Stimulated activated CD4-positive, alpha-beta T cell treated with anti-CD3 and anti-CD28 coated beads, Interleukin-15, amount 100 ng/mL, for 24 hours (primary cell): ENCODE results near the gene LRFN5.
"Not testable (repeated sequence)": the region's sequence is repeated elsewhere in the genome, so short reads cannot be mapped to it uniquely, and the experiment has no call there.

Experiments used
- DNase-seq: peaks from one replicate; pipeline ENCODE4 v3.0.0-alpha.2; 2020

The LRFN5 gene

DNA sequence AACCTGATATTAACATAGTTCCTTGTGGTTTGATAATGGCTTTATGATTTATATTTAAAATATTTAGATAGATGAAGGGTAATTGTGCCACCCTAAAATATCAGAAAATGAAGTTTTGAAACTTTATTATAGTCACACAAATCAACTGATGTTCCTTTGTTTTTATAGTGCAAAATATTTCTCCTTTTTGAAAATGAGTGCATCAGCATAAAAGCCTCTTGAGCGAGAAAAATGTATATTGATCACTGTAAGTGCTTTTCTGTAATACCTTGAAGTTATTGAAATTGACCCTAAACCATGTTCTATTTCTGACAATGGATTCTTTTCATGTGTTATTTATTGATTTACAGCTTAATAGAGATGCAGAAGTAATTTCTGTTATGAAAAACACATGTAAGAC lies 35.0 kb downstream of the LRFN5 start:
- DNase-seq = no peak

DNA sequence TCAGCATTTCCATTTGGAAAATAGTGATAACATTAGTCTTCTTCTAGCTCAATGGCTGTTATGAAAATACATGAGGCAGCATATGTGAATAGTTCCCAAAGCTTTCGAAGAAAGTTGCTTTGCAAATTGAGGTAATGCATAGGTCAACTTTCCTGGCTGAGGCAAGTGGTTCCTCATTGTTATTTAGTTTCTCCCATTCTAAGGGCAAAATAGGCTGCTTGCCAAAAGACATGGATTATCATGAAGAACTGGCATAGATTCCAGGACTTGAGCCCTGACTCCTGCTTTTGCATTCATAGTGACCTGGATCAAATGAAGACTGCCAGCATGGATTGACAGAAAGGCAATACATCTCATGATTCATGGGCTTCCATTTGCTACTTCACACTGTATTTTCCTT lies 35.7 kb downstream of the LRFN5 start:
- DNase-seq = no peak

DNA sequence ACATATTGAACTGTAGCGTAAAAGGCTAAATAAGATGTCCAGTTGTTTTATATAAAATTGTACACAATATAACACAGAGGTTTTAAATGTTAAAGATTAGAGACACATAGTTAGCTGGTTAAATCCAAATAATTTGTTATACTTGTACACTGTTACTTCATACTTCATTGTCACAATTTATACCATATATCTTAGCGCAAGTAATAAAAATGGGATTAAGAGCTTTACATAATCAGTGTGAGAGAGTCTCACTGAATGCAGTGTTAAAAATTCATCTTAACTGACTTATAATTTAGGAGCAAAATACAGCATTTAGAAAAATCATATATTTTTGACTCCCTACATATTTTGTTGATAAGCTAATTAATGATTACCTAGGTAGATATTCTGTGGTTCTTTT lies 36.1 kb downstream of the LRFN5 start:
- no peak for DNase-seq

DNA sequence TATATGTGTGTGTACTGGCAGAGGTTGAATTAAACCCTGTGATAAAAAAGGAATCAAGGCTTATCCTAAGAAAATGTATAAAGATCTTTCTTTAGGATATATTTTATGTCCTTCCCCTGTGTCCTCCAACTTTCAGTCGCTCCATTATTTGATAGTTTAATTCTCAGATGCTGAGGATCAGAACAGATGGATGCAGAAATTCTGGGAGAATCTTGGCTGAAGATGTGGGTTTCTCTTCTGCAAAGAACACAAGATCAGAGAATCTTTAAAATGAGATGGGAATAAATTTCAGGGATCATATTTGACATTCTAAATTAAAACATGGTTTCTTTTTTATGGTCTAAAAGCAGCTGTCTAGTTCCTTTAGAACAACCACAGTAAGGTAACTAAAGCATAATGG lies 37.9 kb downstream of the LRFN5 start:
- DNase-seq = no peak

DNA sequence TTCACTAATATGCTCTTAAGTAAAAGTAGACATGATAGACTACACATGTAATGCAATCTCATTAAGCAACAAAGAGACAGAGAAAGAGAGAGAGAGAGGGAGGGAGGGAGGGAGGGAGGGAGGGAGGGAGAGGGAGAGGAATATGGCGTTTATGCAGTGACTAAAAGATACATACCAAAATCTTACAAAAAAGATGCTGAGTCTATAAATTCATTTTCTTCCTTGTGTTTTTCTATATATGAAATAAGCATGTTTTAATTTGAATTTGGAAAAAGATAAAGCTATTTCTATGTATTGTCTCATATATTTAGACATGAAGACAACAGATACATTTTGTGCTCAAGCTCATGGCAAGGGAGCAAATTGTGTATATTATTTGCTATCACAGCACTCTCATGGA lies 44.1 kb downstream of the LRFN5 start:
- no peak for DNase-seq

DNA sequence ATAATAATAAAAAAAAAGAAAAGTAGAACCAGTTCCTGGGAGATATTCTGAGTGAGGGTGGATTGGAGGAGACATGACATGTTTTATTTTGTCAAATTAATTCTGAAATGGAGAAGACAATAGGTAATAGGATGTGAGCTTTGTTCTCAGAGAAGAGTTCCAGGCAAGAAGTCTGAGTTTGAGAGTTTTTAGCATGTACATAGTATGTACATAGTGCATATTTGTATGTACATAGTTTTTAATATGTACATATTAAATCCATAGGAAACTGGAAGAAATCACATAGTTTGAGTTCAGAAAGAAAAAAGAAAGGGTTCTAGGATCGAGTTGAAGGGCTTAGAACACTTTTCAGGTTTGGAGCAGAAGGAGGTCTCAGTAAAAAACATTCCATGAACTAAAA lies 47.5 kb downstream of the LRFN5 start:
- DNase-seq = no peak

DNA sequence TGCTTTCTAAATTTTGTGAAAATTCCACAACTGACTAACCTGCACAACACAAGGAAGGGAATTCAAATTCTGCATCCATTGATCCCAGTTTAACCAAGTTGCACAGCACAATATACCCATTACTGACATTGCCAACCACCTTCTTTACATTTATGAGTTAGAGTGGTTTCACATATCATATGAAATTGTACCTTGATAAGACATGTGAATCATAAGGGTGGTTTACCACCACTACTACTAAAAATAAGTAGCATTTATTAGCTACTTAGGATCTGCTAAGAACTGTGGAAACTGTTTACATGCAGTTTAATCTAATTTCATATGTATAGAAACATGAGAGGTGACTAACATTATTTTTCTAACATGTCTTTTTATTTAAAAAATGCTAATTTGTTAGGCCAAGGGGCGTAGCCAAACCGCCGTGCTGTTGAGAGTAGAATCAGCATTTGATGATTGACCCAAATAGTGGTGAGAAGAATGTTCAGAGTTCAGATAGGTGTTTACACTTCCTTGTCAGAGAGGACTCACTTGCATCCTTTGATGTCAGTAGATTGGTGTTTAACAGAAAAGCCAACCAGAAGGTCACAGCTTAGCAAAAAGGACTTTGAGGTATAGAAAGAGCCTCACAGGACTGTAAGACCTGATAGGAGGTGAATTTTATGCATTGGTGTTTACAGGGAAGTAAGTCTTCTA lies 56.2 kb downstream of the LRFN5 start:
- DNase-seq = no peak

DNA sequence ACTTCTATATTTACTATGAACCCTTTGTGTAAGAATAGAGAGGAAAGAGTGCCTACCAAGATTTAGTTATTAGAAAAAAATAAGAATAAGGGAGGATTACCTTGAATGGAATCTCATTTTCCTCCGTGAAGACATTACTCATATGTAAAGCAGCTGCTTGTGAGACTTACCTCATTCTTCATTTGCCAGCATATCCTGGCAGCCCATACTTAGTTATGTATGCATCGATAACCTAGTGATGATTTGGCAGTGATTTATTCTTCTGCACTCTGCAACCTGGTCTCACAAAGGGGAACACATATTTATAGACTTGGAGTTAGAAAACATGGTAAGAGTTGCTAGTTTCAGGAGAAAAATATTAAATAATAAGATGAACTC lies 56.8 kb downstream of the LRFN5 start:
- no peak for DNase-seq

DNA sequence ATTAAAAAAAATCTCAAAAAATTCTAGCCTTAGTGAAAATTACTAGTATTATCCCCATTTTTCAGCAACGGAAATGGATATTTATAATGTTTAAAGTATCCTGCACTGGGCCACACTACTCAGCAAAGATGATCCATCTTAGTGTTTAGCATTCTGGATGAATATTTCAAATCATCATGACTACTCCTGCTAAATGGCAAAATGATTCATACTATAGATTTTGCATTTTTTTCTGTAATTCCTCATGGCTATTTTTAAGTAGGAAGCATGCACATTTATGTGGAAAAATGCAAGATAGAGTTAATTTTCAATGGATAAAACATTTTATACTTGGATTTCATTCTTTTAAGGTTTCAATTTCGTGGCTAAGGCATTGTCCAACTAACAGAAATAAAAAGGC lies 59.6 kb downstream of the LRFN5 start:
- DNase-seq = no peak

DNA sequence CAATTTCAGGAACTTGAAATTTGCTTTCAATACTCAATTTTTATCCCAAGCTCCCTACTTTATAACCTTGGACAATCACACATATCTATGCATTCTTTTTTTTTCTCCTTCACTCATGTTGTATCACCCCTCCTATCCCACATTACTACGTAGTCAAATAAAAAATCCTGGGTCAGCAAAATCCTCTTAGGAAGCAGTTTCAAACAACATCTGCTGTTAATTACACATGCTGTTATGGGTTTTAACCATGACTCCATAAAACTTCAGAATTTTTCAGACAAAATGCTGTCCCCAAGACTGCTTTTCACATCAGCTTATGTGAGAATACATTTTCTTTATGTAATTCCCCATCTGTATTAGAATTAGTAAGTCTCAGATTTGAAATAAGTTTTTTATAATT lies 61.7 kb downstream of the LRFN5 start:
- no peak for DNase-seq

DNA sequence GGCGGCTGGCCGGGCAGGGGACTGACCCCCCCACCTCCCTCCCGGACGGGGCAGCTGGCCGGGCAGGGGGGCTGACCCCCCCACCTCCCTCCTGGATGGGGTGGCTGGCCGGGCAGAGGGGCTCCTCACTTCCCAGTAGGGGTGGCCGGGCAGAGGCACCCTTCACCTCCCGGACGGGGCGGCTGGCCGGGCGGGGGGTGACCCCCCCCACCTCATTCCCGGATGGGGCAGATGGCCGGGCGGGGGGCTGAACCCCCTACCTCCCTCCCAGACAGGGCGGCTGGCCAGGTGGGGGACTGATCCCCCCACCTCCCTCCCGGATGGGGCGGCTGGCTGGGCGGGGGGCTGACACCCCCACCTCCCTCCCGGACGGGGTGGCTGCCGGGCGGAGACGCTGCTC lies 66.9 kb downstream of the LRFN5 start:
- DNase-seq = not testable (repeated sequence)

DNA sequence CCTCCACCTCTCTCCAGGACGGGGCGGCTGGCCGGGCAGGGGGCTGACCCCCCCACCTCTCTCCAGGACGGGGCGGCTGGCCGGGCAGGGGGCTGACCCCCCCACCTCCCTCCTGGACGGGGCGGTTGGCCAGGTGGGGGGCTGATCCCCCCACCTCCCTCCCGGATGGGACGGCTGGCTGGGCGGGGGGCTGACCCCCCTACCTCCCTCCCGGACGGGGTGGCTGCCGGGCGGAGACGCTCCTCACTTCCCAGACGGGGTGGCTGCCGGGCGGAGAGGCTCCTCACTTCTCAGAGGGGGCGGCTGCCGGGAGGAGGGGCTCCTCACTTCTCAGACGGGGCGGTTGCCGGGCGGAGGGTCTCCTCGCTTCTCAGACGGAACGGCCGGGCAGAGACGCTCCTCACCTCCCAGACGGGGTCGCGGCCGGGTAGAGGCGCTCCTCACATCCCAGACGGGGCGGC lies 67.9 kb downstream of the LRFN5 start:
- not testable (repeated sequence) for DNase-seq

DNA sequence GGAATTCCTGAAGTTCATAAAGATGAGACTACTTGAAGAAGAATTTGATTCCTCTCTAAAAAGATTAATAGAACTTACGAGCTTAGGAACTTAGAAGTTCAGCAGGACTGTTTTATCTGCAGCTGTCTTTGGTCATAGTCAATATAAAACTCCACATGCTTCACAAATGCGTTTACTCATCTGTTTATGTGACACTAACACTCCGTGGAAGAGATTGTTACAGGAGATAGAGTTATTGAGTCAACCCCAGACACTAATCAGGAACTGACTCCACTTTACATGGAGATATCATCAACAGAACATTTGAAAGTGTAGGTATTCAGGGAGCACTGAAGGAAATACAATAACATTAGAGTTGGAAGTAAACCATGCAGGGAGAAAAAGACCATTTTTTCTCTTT lies 92.8 kb downstream of the LRFN5 start:
- no peak for DNase-seq

DNA sequence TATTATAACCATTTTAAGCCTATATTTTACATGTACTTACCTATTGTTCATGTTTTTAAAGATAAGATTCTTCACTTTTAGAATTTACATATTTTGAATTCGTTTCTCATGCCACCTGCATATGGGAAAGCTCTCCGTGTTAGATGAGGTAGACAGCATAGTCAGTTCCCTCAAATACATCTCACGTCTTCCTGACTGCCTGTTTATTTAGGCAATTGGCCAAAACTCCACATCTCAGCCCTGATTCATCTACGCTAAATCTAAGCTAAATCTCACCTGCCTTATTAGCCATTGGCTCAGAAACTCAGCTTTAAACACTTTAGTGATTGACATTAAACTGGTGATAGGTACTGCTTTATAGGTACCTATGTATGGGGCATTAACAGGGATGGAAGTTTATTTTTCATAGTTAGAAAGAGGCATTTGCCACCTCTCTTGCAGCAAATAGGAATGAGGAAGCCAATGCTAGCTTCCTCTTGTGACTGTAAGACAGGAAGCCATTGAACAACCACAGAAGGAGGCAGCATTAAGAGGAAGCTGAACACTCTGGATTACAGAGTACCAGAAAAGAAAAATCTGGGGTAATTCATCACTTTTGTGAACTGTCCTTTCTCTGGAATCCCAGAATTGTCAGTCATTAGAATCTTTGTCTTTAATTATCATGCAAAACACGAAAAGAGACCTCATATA lies 111.9 kb downstream of the LRFN5 start:
- DNase-seq = no peak

DNA sequence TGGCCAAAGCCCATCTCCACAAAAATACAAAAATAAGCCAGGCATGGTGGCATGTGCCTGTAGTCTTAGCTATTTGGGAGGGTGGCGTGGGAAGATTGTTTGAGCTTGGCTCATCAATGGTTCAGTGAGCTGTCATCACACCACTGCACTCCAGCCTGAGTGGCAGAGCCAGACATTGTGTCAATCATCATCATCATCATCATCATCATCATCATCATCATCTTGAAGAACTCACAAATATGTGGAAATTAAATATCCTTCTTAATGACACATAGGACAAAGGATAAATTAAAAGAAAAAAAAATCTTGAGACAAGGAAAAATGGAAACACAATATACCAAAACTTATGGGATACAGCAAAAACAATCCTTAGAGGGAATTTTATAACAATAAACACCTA lies 132.5 kb downstream of the LRFN5 start:
- no peak for DNase-seq

DNA sequence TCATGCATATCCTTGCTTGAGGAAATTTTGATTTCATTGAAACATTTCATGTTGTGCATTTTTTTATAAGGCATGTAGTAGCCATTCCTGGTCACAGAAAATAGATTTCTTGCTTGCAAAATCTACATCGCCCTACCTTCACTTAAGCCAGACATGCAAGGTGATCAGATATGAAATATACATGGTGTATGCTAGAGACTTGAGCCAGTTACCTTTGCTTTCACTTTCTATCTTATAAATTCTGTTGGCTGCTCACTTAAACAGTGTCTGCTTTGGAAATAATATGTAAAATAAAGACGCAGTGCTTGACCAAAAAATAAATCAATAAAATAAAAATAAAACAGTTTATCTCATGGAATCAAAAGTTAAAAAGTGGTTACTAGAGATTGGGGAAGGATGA lies 136.5 kb downstream of the LRFN5 start:
- no peak for DNase-seq

DNA sequence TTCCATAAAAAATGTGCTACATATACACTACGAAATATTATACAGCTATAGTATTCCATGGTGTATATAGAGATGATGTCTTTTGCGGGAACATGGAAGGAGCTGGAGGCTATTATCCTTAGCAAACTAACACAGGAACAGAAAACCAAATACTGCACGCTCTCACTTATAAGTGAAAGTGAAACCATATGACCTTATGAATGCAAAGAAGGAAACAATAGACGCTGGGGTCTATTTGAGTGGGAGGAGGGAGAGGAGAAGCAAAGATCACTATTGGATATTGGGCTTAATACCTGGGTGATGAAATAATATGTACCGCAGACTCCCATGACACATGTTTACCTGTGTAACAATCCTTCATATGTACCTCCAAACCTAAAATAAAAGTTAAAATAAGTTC lies 142.8 kb downstream of the LRFN5 start:
- no peak for DNase-seq

DNA sequence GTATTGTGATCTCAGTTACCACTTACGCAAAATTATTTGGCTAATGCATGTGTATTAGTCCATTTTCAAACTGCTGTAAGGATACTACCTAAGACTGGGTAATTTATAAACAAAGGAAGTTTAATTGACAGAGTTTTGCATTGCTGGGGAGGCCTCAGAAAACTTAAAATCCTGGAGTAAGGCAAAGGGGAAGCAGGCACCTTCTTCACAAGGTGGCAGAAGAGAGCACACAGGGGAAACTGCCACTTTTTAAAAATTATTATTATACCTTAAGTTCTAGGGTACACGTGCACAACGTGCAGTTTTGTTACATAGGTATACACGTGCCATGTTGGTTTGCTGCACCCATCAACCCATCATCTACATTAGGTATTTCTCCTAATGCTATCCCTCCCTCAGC lies 143.9 kb downstream of the LRFN5 start:
- DNase-seq = not testable (repeated sequence)

DNA sequence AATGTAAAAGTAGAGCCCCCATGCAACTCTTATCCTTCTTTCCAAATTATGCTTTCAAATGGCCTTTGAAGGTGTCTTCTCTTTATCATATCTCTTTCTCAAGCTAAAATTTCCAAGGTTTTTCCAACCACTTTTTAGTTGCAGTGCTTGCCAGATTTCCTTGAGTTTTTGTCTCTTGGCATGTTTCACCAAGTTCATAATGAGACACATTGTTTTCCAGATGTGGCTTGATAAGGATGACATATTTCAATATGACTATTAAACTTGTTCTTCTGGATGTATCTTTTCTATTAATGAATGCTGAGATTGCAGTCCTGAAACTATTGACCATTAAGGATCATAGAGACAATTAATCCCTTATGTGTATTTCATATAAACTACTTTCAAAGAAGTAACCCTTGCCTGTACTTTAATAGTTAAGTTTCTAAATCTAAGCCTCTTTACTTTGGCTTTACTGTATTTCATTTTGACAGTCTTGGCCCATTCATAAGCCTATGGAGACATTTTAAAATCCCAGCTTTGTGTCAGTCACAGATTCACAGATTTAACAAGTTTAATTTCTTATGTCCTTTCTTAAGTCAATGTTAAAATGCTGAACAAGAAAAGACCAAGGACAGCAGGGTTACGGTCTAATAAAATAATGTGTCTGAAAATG lies 151.5 kb downstream of the LRFN5 start:
- no peak for DNase-seq

DNA sequence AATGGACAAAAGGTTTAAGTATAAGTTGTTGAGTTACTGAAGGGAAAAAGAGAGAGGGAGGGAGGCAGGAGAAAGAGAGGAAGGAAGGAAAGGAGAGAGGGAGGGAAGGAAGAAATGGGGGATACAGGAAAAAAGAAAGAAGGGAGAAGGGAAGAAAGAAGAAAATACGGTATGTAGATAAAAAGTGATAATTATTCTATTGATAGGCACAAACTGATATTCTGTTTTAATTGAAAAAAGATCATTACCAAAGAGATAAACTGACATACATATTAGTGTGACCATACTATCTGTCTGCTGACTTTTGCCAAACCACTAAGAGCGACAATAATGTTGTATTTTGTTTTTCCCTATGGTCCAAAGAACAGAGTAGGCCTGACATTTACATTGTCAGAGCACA lies 154.5 kb downstream of the LRFN5 start:
- no peak for DNase-seq

DNA sequence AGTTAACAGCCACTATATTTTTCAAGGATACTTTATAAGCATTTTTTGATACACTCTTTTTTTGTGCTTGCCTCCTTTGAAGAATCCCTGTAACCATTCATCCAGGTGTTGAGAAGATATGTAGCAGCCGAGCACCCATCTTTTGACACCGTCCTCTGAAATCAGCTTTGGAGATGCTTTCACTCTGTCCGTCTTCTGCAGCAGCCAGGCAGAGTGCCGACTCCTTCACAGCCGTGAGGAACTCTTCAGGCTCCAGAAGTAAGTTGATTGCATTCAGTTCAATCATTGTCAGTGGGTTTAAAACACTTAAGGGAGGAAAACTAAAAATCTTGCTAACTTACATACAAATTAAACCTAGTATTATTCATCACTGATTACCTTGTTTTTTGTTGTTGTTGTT lies 160.1 kb downstream of the LRFN5 start:
- no peak for DNase-seq

DNA sequence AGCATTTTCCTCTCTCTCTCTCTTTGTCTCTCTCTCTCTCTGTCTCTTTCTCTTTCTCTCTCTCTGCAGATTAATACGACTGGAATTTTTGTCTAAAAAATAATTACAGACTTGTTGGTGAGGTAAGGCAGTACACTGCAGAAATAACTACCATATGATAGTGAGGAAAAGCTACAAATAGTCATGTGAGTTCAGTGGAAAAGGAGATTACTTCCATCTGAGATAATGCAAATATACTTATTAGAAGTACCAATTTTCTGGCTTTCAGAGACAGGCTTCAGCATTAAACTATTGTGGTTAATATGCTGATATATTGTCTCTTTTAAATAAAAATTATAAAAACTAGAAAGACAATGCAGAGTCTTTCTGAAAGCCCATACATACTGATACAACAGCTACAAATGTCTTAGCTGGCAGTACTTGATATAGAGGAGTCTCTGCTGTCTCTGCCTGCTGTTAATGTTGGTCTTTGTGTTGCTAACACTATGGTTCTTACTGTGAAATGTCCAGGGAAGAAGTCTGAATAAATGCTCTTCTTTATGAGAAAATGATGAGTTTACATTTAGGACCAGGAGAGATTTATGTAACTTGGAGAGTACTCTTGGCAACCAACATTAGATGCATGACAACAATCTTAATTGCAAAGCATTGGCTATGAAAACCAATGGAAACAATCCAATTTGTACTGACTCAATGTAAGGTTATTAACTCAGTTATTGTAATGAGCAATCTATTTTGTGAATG lies 167.0 kb downstream of the LRFN5 start:
- no peak for DNase-seq

DNA sequence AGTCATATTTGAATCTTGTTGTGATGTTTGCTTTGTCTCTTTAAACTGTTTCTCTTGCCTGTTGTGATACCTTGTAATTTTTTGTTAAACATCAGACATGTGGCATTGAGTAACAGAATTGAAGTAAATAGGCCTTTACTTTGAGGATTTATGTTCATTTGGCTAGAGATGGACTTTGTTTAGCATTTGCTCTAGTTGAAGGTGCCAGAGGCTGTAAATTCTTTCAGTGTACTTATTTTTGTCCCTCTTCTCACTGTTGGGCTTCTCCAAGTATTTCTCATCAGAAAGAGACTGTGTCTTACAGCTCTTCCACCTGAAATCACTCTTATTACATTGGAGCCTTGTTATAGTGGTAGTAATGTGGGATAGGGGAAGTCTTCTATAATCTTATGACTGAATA lies 175.8 kb downstream of the LRFN5 start:
- DNase-seq = no peak

DNA sequence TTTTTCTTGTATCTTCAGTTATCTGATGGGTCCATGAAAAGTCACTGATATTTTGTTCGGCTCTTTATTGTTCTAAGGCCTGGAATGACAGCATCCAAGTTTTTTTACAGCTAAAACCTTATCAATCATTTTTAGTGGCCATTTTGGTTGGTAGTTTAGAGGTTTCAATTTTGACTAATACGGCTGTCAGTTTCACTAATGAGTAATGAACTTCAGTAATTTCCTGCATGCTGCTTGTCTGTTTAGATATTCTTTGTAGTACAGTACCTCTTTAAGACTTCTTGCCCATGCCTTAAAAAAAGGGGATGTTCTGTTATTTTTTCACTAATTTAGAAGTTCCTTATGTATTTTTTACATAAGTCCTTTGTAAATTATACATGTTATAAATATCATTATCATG lies 176.7 kb downstream of the LRFN5 start:
- DNase-seq = no peak
